IMR-90 (cell line): ENCODE results near the gene PAGE2. TPM values are rescaled to one million over a fixed set of nuclear protein-coding genes. Genes with fewer than 3 reads are reported as not detected.

Experiments used
- ATAC-seq: fragments of 200-7000 bp; cut with Tn5 transposase; 2 replicates; pipeline ENCODE4 v1.9.1; 2020; ENCODE audit warnings: low read depth, mild to moderate bottlenecking, moderate library complexity
- BruUV-seq: library from RNA; stranded (reverse); fragments of 400-500 nt; replicated peaks from 2 replicates; lab custom pipeline; 2021; lab: Mats Ljungman, UMichigan
- CTCF ChIA-PET: fragments of 300-600 bp; formaldehyde crosslinking; extraction: SDS; loops from one replicate; lab custom pipeline; 2021; ENCODE audit warnings: antibody characterized with exemption; lab: Yijun Ruan, JAX
- POLR2A ChIA-PET: fragments of 300-600 bp; sonication (Branson Sonifier 250); formaldehyde crosslinking; loops from one replicate; lab custom pipeline; 2022; ENCODE audit warnings: antibody characterized with exemption; ENCODE audit not compliant: unreplicated experiment; lab: Charles Lee
- DNase-seq: peaks from one replicate; pipeline ENCODE4 v3.0.0; 2013
- H2AFZ ChIP-seq: replicated peaks from 2 replicates; pipeline ENCODE3; 2013; ENCODE audit warnings: low read length, mild to moderate bottlenecking; ENCODE audit not compliant: poor library complexity
- H2AK5ac ChIP-seq: 2 replicates; pipeline ENCODE4 v1.6.1; 2013; ENCODE audit warnings: low read depth, low read length, inconsistent platforms
- H2AK9ac ChIP-seq: replicated peaks from 2 replicates; pipeline ENCODE3; 2013; ENCODE audit warnings: mild to moderate bottlenecking, low read depth, low read length, moderate library complexity; ENCODE audit not compliant: poor library complexity
- H2BK120ac ChIP-seq: 2 replicates; pipeline ENCODE4 v1.6.1; 2013; ENCODE audit warnings: low read depth, low read length, inconsistent platforms
- H2BK15ac ChIP-seq: 3 replicates; pipeline ENCODE4 v1.6.1; 2013; ENCODE audit warnings: low read depth, low read length, inconsistent platforms
- H2BK20ac ChIP-seq: 2 replicates; pipeline ENCODE4 v1.6.1; 2013; ENCODE audit warnings: low read depth, mild to moderate bottlenecking, inconsistent platforms, low read length, moderate library complexity
- H2BK5ac ChIP-seq: 2 replicates; pipeline ENCODE4 v1.6.1; 2013; ENCODE audit warnings: mild to moderate bottlenecking, low read depth, low read length, inconsistent platforms; ENCODE audit not compliant: poor library complexity, severe bottlenecking
- H3K14ac ChIP-seq: replicated peaks from 2 replicates; pipeline ENCODE4 v1.6.1; 2013; ENCODE audit warnings: low read depth, low read length, inconsistent platforms
- H3K18ac ChIP-seq: 2 replicates; pipeline ENCODE4 v1.6.1; 2013; ENCODE audit warnings: low read depth, low read length, control low read depth
- H3K23ac ChIP-seq: 2 replicates; pipeline ENCODE4 v1.6.1; 2013; ENCODE audit warnings: low read depth, low read length, inconsistent platforms
- H3K27ac ChIP-seq: 2 replicates; pipeline ENCODE4 v1.5.1; 2013; ENCODE audit warnings: mild to moderate bottlenecking, control low read depth, low read length; ENCODE audit not compliant: insufficient read depth
- H3K27me3 ChIP-seq: 2 replicates; pipeline ENCODE4 v1.6.1; 2013; ENCODE audit warnings: low read length; ENCODE audit not compliant: control insufficient read depth, insufficient read depth
- H3K36me3 ChIP-seq: 2 replicates; pipeline ENCODE4 v1.6.1; 2013; ENCODE audit warnings: low read length, mixed read lengths; ENCODE audit not compliant: control insufficient read depth, insufficient read depth
- H3K4ac ChIP-seq: 2 replicates; pipeline ENCODE4 v1.6.1; 2013; ENCODE audit warnings: low read depth, low read length, inconsistent platforms
- H3K4me1 ChIP-seq: 2 replicates; pipeline ENCODE4 v1.6.1; 2013; ENCODE audit warnings: low read length, mixed read lengths; ENCODE audit not compliant: control insufficient read depth, insufficient read depth
- H3K4me2 ChIP-seq: 2 replicates; pipeline ENCODE4 v1.6.1; 2013; ENCODE audit warnings: low read depth, mild to moderate bottlenecking, control low read depth, low read length, moderate library complexity
- H3K4me3 ChIP-seq: 2 replicates; pipeline ENCODE4 v1.5.1; 2013; ENCODE audit warnings: low read depth, mild to moderate bottlenecking, control low read depth, low read length, moderate library complexity; ENCODE audit not compliant: insufficient read depth
- H3K56ac ChIP-seq: 2 replicates; pipeline ENCODE4 v1.6.1; 2013; ENCODE audit warnings: low read length, inconsistent platforms; ENCODE audit not compliant: insufficient read depth; ENCODE audit errors: extremely low read depth
- H3K79me1 ChIP-seq, 2 experiments: 2 replicates each; pipeline ENCODE4 v1.6.1; 2013; ENCODE audit warnings: low read length in 2 of 2, inconsistent platforms in 1 of 2, low read depth in 1 of 2
- H3K9ac ChIP-seq: 2 replicates; pipeline ENCODE4 v1.6.1; 2013; ENCODE audit warnings: low read depth, low read length, control low read depth
- H3K9me1 ChIP-seq: 2 replicates; pipeline ENCODE4 v1.6.1; 2013; ENCODE audit warnings: low read length, inconsistent platforms; ENCODE audit not compliant: insufficient read depth
- H3K9me3 ChIP-seq: 2 replicates; pipeline ENCODE4 v1.6.1; 2013; ENCODE audit warnings: low read length; ENCODE audit not compliant: control insufficient read depth, insufficient read depth
- H4K20me1 ChIP-seq: 2 replicates; pipeline ENCODE4 v1.6.1; 2013; ENCODE audit warnings: low read length, inconsistent platforms; ENCODE audit not compliant: insufficient read depth
- H4K5ac ChIP-seq: 2 replicates; pipeline ENCODE4 v1.6.1; 2013; ENCODE audit warnings: mild to moderate bottlenecking, low read depth, low read length, control low read depth
- H4K8ac ChIP-seq, 2 experiments: 2 replicates each; pipeline ENCODE4 v1.6.1; 2013; ENCODE audit warnings: low read depth in 2 of 2, low read length in 2 of 2, control low read depth in 1 of 2, inconsistent platforms in 1 of 2
- H4K91ac ChIP-seq: 2 replicates; pipeline ENCODE4 v1.6.1; 2013; ENCODE audit warnings: low read depth, low read length, inconsistent platforms; ENCODE audit not compliant: insufficient read depth
- CEBPB ChIP-seq: IDR thresholded peaks from 2 replicates; pipeline ENCODE4 v1.6.1; 2012; ENCODE audit warnings: low read depth, low read length, improper control_type of control experiment
- CTCF ChIP-seq: conservative IDR thresholded peaks from 2 replicates; pipeline ENCODE4 v1.5.1; 2012; ENCODE audit warnings: mild to moderate bottlenecking, low read depth, low read length, improper control_type of control experiment
- MXI1 ChIP-seq: IDR thresholded peaks from 2 replicates; pipeline ENCODE4 v1.6.1; 2012; ENCODE audit warnings: low read depth, mild to moderate bottlenecking, low read length, moderate library complexity, borderline replicate concordance
- RAD21 ChIP-seq: IDR thresholded peaks from 2 replicates; pipeline ENCODE4 v1.6.1; 2012; ENCODE audit warnings: low read length, improper control_type of control experiment
- RCOR1 ChIP-seq: IDR thresholded peaks from 2 replicates; pipeline ENCODE4 v1.6.1; 2012; ENCODE audit warnings: mild to moderate bottlenecking, low read length, improper control_type of control experiment; ENCODE audit not compliant: insufficient replicate concordance
- RFX5 ChIP-seq: IDR thresholded peaks from 2 replicates; pipeline ENCODE4 v1.8.0; 2012; ENCODE audit warnings: low read depth, mild to moderate bottlenecking, low read length, moderate library complexity
- SMC3 ChIP-seq: fragments of 150-350 bp; IDR thresholded peaks from 2 replicates; pipeline ENCODE4 v1.6.1; 2016; ENCODE audit warnings: low read depth, mild to moderate bottlenecking, antibody characterized with exemption, low read length, moderate library complexity
- USF2 ChIP-seq: fragments of 150-350 bp; IDR thresholded peaks from 2 replicates; pipeline ENCODE4 v1.6.1; 2017; ENCODE audit warnings: mild to moderate bottlenecking, antibody characterized with exemption, low read length, low read depth
- WGBS, 2 experiments: methylation state at CpG; one replicate each; pipeline versions ENCODE4 v1.1.5 to v1.1.7; 2013; ENCODE audit warnings: missing lambda C conversion rate in 2 of 2; ENCODE audit not compliant: insufficient read length in 1 of 2; ENCODE audit errors: extremely low coverage in 2 of 2; 5-methylcytosine and 5-hydroxymethylcytosine counted together
- dilution Hi-C: fragments of 300-500 bp; cut with HindIII; formaldehyde crosslinking; loops from one replicate; pipeline ENCODE4 v1.14.3; 2018; ENCODE audit warnings: low sequenced_read_pairs; ENCODE audit not compliant: unreplicated experiment
- in situ Hi-C: fragments of 300-500 bp; cut with MboI; formaldehyde crosslinking; loops from 3 replicates; pipeline ENCODE4 v1.14.3; 2019; ENCODE audit warnings: low sequenced_read_pairs, inconsistent platforms, mixed read lengths
- intact Hi-C: fragments of 100-400 bp; cut with micrococcal nuclease; formaldehyde crosslinking; loops from 2 replicates; pipeline ENCODE4 v1.10.0; 2022
- polyA plus RNA-seq, 3 experiments: library from polyadenylated mRNA; depleted of rRNA; stranded (reverse); fragments of >200 nt; gene quantifications; 2 replicates each; pipeline ENCODE4 v1.2.3, GENCODE V29; 2012; ENCODE audit warnings: low replicate concordance in 1 of 3
- total RNA-seq: library from RNA; depleted of rRNA; stranded (reverse); fragments of >200 nt; gene quantifications from 2 replicates; pipeline ENCODE4 v1.2.3, GENCODE V29; 2012

The PAGE2 gene
- total and polyA plus RNA-seq, 2 of the 4 experiments (the other 2 are of a cell fraction): not detected

- Histone ChIP-seq H3K23ac (no peak overlapping the region), H3K4me2 (no peak overlapping the region), H4K5ac (no peak overlapping the region), H3K18ac (no peak overlapping the region), H3K9me1 (no peaks in the 10 kb centered on the region), H3K4me1 (no peaks in the 10 kb centered on the region), H3K36me3 (no peaks in the 10 kb centered on the region), H3K27me3 (peaks cover 8% of the 10 kb centered on the region), H3K56ac (no peak overlapping the region), H2BK5ac (no peak overlapping the region), H3K4ac (no peak overlapping the region), H2BK120ac (no peak overlapping the region), H2AK9ac (no peak overlapping the region), H2AK5ac (no peak overlapping the region), H2BK15ac (no peak overlapping the region), H4K20me1 (no peaks in the 10 kb centered on the region), H3K9me3 (no peaks in the 10 kb centered on the region), H3K79me1 (no peaks in the 10 kb centered on the region), H4K91ac (no peak overlapping the region), H3K4me3 (no peak overlapping the region), H4K8ac (no peak overlapping the region), H3K27ac (no peak overlapping the region), H2AFZ (no peak overlapping the region), H3K9ac (no peak overlapping the region), H3K14ac (no peak overlapping the region), H2BK20ac (no peak overlapping the region)
- ChIA-PET POLR2A (no interaction called here), CTCF (interaction anchor here (1.6 kb wide), 1 partner anchor 1113 kb away, joined by 9 read pairs; no protein-coding TSS in a partner anchor)
- BruUV-seq: no TSS peak
- dilution Hi-C loops: no loop called here
- in situ Hi-C loops: loop anchor here (10.0 kb wide), 1 partner anchor 1120 kb away; no protein-coding TSS in a partner anchor
- ATAC-seq: peak; percentile 70
- DNase-seq: peak; percentile 31
- TF ChIP-seq CTCF (peak; percentile 59), RCOR1 (no peak), SMC3 (peak; percentile 61), RAD21 (peak; percentile 73), RFX5 (no peak), USF2 (no peak), CEBPB (no peak), MXI1 (no peak)
- no CpG with 5 or more reads among the region's 1 CpG for WGBS, 2 experiments
- intact Hi-C loops: loop anchor here (1.0 to 10.0 kb wide), 3 partner anchors 26 to 582 kb away; partner anchors contain the start of gene RRAGB
These were observed 46.4 kb downstream of the PAGE2 start for GRCh38 chrX:55135171-55135570.
